Measurements from ENCODE around the gene CERT1.

The CERT1 gene

GRCh38 chr5:75433814-75434506, 77.5 kb downstream of the CERT1 start:
- Histone ChIP-seq H3K36me3 (ENCODE audit: control insufficient read depth, low read length) (no peaks in the 10 kb centered on the region), H4K20me1 (ENCODE audit: control insufficient read depth, insufficient read depth, low read depth, low read length) (no peaks in the 10 kb centered on the region), H3F3A (ENCODE audit: control insufficient read depth, insufficient read depth) (no peaks in the 10 kb centered on the region), H3K27ac (ENCODE audit: low read depth, low read length) (no peak overlapping the region), H3K79me2 (ENCODE audit: control insufficient read depth, low read length) (no peaks in the 10 kb centered on the region), H3K27me3 (ENCODE audit: control insufficient read depth, low read length) (no peaks in the 10 kb centered on the region), H3K4me3 (ENCODE audit: low read length) (no peak overlapping the region), H3K4me2 (ENCODE audit: low read length) (no peak overlapping the region), H3K9me2 (replicated peaks; ENCODE audit: control insufficient read depth, low read length) (no peaks in the 10 kb centered on the region), H3K4me1 (ENCODE audit: control insufficient read depth, low read length) (no peaks in the 10 kb centered on the region), H3K9me3 (ENCODE audit: control insufficient read depth, insufficient read depth, low read length) (no peaks in the 10 kb centered on the region)
- no peak for TF ChIP-seq CTCF (IDR thresholded peaks at IDR 0.05; ENCODE audit: low read depth, low read length, poor library complexity, severe bottlenecking)
- no peak for TF ChIP-seq EZH2phosphoT487 (IDR thresholded peaks at IDR 0.05; ENCODE audit: borderline replicate concordance, low read length)

GRCh38 chr5:75414241-75414640, 97.2 kb downstream of the CERT1 start:
- Histone ChIP-seq H3K9me3 (ENCODE audit: control insufficient read depth, insufficient read depth, low read length) (no peaks in the 10 kb centered on the region), H3K4me1 (ENCODE audit: control insufficient read depth, low read length) (no peaks in the 10 kb centered on the region), H3F3A (ENCODE audit: control insufficient read depth, insufficient read depth) (0 out of 2 replicates have a peak, but pooled peaks cover 2% of the 10 kb centered on the region), H3K4me3 (ENCODE audit: low read length) (no peak overlapping the region), H3K79me2 (ENCODE audit: control insufficient read depth, low read length) (no peaks in the 10 kb centered on the region), H4K20me1 (ENCODE audit: control insufficient read depth, insufficient read depth, low read depth, low read length) (no peaks in the 10 kb centered on the region), H3K9me2 (replicated peaks; ENCODE audit: control insufficient read depth, low read length) (no peaks in the 10 kb centered on the region), H3K36me3 (ENCODE audit: control insufficient read depth, low read length) (peaks cover 26% of the 10 kb centered on the region), H3K27ac (ENCODE audit: low read depth, low read length) (no peak overlapping the region), H3K27me3 (ENCODE audit: control insufficient read depth, low read length) (no peaks in the 10 kb centered on the region), H3K4me2 (ENCODE audit: low read length) (no peak overlapping the region)
- TF ChIP-seq CTCF (IDR thresholded peaks at IDR 0.05; ENCODE audit: low read depth, low read length, poor library complexity, severe bottlenecking) (no peak), EZH2phosphoT487 (IDR thresholded peaks at IDR 0.05; ENCODE audit: borderline replicate concordance, low read length) (no peak)

- Histone ChIP-seq H4K20me1 (ENCODE audit: control insufficient read depth, insufficient read depth, low read depth, low read length) (no peaks in the 10 kb centered on the region), H3K4me2 (ENCODE audit: low read length) (no peak overlapping the region), H3K4me1 (ENCODE audit: control insufficient read depth, low read length) (no peaks in the 10 kb centered on the region), H3K36me3 (ENCODE audit: control insufficient read depth, low read length) (peaks cover 19% of the 10 kb centered on the region), H3F3A (ENCODE audit: control insufficient read depth, insufficient read depth) (no peaks in the 10 kb centered on the region), H3K79me2 (ENCODE audit: control insufficient read depth, low read length) (no peaks in the 10 kb centered on the region), H3K4me3 (ENCODE audit: low read length) (no peak overlapping the region), H3K27me3 (ENCODE audit: control insufficient read depth, low read length) (no peaks in the 10 kb centered on the region), H3K27ac (ENCODE audit: low read depth, low read length) (no peak overlapping the region), H3K9me3 (ENCODE audit: control insufficient read depth, insufficient read depth, low read length) (no peaks in the 10 kb centered on the region), H3K9me2 (replicated peaks; ENCODE audit: control insufficient read depth, low read length) (no peaks in the 10 kb centered on the region)
- no peak for TF ChIP-seq EZH2phosphoT487 (IDR thresholded peaks at IDR 0.05; ENCODE audit: borderline replicate concordance, low read length)
- no peak for TF ChIP-seq CTCF (IDR thresholded peaks at IDR 0.05; ENCODE audit: low read depth, low read length, poor library complexity, severe bottlenecking)
Observed at GRCh38 chr5:75412111-75412990, 99.1 kb downstream of the CERT1 start.
